HUDEP-2 (cell line): ENCODE results near the gene SCML1.
"Not testable (repeated sequence)": the region's sequence is repeated elsewhere in the genome, so short reads cannot be mapped to it uniquely, and the experiment has no call there.

Source experiments
- DNase-seq, 76 experiments: peaks; one replicate each; lab custom pipeline; 2025; ENCODE audit not compliant: unreplicated experiment in 76 of 76; lab: John Stamatoyannopoulos, UW

Gene SCML1

GRCh38 chrX:17737986-17738713, 857 bp downstream of the SCML1 start:
- peak in 27 of 76 experiments; percentile 0 to 19 (median 3) for DNase-seq

- no peak for DNase-seq
Measured at GRCh38 chrX:17738737-17739535, 1.6 kb downstream of the SCML1 start.

GRCh38 chrX:17740137-17741122, 3.1 kb downstream of the SCML1 start:
- DNase-seq, result no peak

GRCh38 chrX:17741123-17741511, 3.8 kb downstream of the SCML1 start:
- DNase-seq, result peak in 1 of 76 experiments; percentile 0

GRCh38 chrX:17743913-17744312, 6.6 kb downstream of the SCML1 start:
- peak in 1 of 76 experiments; percentile 0 for DNase-seq

- DNase-seq, result no peak
Measured at GRCh38 chrX:17744896-17745523, 7.7 kb downstream of the SCML1 start.

GRCh38 chrX:17747692-17748091, 10.4 kb downstream of the SCML1 start:
- DNase-seq, result no peak

- DNase-seq, result no peak
Measured at GRCh38 chrX:17748684-17749083, 11.4 kb downstream of the SCML1 start.

GRCh38 chrX:17750436-17750835, 13.1 kb downstream of the SCML1 start:
- DNase-seq, result no peak

GRCh38 chrX:17758382-17758781, 21.1 kb downstream of the SCML1 start:
- DNase-seq, result no peak

- no peak for DNase-seq
Measured at GRCh38 chrX:17759990-17760389, 22.7 kb downstream of the SCML1 start.

- DNase-seq, result no peak
Measured at GRCh38 chrX:17767734-17768133, 30.4 kb downstream of the SCML1 start.

GRCh38 chrX:17768997-17769396, 31.7 kb downstream of the SCML1 start:
- no peak for DNase-seq

GRCh38 chrX:17769701-17770269, 32.5 kb downstream of the SCML1 start:
- DNase-seq, result no peak

- DNase-seq, result no peak
Measured at GRCh38 chrX:17773221-17773876, 36.1 kb downstream of the SCML1 start.

GRCh38 chrX:17774053-17774452, 36.8 kb downstream of the SCML1 start:
- DNase-seq, result no peak

- DNase-seq, result no peak
Measured at GRCh38 chrX:17778997-17779396, 41.7 kb downstream of the SCML1 start.

- no peak for DNase-seq
Measured at GRCh38 chrX:17779434-17779833, 42.1 kb downstream of the SCML1 start.

GRCh38 chrX:17786554-17787347, 49.5 kb downstream of the SCML1 start:
- not testable (repeated sequence) for DNase-seq
